T follicular helper cell (primary cell): ENCODE measurements around the gene SGK1.
"Not testable (repeated sequence)": the region's sequence is repeated elsewhere in the genome, so short reads cannot be mapped to it uniquely, and the experiment has no call there.

Experiments
- DNase-seq: peaks from one replicate; pipeline ENCODE4 v3.0.0-alpha.2; 2020; ENCODE audit warnings: low read depth

The SGK1 gene

GRCh38 chr6:134253681-134254080 is 64.2 kb downstream of the SGK1 start:
- DNase-seq, result no peak

- DNase-seq, result no peak
These were observed 66.6 kb downstream of the SGK1 start for GRCh38 chr6:134251320-134251719.

GRCh38 chr6:134250776-134251175 is 67.1 kb downstream of the SGK1 start:
- no peak for DNase-seq

GRCh38 chr6:134249759-134250602 is 67.9 kb downstream of the SGK1 start:
- DNase-seq, result no peak

GRCh38 chr6:134249239-134249758 is 68.6 kb downstream of the SGK1 start:
- DNase-seq, result no peak

GRCh38 chr6:134247844-134248580 is 69.9 kb downstream of the SGK1 start:
- no peak for DNase-seq

- DNase-seq, result peak; percentile 65
These were observed 70.6 kb downstream of the SGK1 start for GRCh38 chr6:134247231-134247833.

GRCh38 chr6:134245706-134246105 is 72.2 kb downstream of the SGK1 start:
- DNase-seq, result no peak

- DNase-seq, result no peak
These were observed 72.9 kb downstream of the SGK1 start for GRCh38 chr6:134245041-134245440.

GRCh38 chr6:134240665-134241431 is 77.1 kb downstream of the SGK1 start:
- peak; percentile 71 for DNase-seq

- DNase-seq, result no peak
These were observed 78.7 kb downstream of the SGK1 start for GRCh38 chr6:134238960-134239795.

GRCh38 chr6:134238006-134238405 is 79.9 kb downstream of the SGK1 start:
- DNase-seq, result no peak

- no peak for DNase-seq
These were observed 81.8 kb downstream of the SGK1 start for GRCh38 chr6:134235937-134236751.

- not testable (repeated sequence) for DNase-seq
These were observed 82.6 kb downstream of the SGK1 start for GRCh38 chr6:134235334-134235733.

- no peak for DNase-seq
These were observed 84.5 kb downstream of the SGK1 start for GRCh38 chr6:134233180-134233955.

- DNase-seq, result no peak
These were observed 87.0 kb downstream of the SGK1 start for GRCh38 chr6:134230940-134231339.

GRCh38 chr6:134230087-134230700 is 87.7 kb downstream of the SGK1 start:
- DNase-seq, result no peak

- no peak for DNase-seq
These were observed 88.4 kb downstream of the SGK1 start for GRCh38 chr6:134229520-134229919.
